ENCODE results near the gene CCR9.

DNA sequence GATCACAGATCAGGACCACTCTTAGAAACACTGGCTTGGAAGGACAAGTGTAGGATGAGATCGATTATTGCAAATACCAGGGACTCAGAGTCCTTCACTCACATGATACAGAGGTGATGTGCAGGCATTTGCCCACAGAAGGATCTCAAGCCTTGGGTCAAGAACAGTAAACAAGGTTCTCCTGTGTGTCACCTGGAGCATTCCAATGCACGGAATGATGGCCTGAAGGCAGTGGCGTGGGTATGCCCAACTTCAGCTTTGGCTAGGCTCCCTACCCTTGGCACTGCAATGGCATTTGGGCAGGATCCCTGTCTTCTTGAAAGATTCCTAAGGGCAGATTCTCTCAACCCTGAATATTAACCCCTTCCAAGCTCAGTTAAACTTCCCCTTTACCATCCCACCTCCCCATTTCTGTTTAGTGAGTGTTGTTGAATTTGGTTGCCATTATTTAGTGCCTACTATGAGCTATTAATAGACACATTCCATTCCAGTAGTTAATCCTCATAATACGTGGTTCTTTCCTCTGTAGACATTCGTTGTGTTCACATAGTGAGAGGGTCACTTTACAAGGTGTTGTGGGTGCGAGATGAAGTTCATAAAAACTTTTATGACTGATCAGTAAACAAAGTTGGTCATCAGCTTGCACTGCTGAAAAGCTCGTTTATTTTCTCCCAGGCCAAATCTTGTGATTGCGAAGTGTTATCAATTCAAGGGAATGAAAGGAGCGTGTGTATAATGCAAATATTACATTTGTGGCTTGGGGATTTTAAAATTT is 43.3 kb upstream of the CCR9 start:
- TF ChIP-seq EZH2phosphoT487 (IDR thresholded peaks at IDR 0.05; ENCODE audit: insufficient read depth, low read depth) (no peak), EZH2 (IDR thresholded peaks at IDR 0.05; ENCODE audit: insufficient read depth, poor library complexity, severe bottlenecking) (no peak)

All from GM23248 (cell line).